ENCODE data around the gene HSPBAP1. TPM values are rescaled to one million over a fixed set of nuclear protein-coding genes. Genes with fewer than 3 reads are reported as not detected.
"Not testable (repeated sequence)": the region's sequence is repeated elsewhere in the genome, so short reads cannot be mapped to it uniquely, and the experiment has no call there.

HSPBAP1 gene
- total RNA-seq, 3 donors from 2014 or later = 6.6 to 12.2 (median 7.9) TPM

DNA sequence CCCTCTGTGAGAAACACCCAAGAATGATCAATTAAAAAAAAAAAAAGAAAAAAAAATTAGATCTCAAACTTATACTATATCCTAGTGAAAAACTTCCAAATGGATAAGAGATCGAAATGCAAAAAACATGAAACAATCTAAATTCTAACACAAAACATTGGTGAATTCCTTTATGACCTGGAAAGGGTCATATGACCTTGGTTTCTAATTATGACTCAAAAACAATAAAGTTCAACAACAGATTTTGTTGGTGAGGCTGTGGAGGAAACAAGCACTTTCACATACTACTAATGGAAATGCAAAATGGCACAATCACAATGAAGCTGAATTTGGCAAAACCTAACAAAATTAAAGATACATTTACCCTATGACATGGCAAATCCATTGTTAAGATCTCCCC, 45.3 kb downstream of the HSPBAP1 start:
- TF ChIP-seq, protein P1, sequence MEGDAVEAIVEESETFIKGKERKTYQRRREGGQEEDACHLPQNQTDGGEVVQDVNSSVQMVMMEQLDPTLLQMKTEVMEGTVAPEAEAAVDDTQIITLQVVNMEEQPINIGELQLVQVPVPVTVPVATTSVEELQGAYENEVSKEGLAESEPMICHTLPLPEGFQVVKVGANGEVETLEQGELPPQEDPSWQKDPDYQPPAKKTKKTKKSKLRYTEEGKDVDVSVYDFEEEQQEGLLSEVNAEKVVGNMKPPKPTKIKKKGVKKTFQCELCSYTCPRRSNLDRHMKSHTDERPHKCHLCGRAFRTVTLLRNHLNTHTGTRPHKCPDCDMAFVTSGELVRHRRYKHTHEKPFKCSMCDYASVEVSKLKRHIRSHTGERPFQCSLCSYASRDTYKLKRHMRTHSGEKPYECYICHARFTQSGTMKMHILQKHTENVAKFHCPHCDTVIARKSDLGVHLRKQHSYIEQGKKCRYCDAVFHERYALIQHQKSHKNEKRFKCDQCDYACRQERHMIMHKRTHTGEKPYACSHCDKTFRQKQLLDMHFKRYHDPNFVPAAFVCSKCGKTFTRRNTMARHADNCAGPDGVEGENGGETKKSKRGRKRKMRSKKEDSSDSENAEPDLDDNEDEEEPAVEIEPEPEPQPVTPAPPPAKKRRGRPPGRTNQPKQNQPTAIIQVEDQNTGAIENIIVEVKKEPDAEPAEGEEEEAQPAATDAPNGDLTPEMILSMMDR (IDR thresholded peaks at IDR 0.05) = no peak
- no peaks in the 10 kb centered on the region for H3K36me3 ChIP-seq (ENCODE audit: low read depth)
- intact Hi-C loops (cut with DNase I, micrococcal nuclease) = no loop called here
- H3K9me3 ChIP-seq = no peaks in the 10 kb centered on the region
- DNase-seq (no peak), ATAC-seq (no peak)
- H3K4me1 ChIP-seq (ENCODE audit: low read depth) = no peaks in the 10 kb centered on the region
- H3K4me3 ChIP-seq = no peak overlapping the region

DNA sequence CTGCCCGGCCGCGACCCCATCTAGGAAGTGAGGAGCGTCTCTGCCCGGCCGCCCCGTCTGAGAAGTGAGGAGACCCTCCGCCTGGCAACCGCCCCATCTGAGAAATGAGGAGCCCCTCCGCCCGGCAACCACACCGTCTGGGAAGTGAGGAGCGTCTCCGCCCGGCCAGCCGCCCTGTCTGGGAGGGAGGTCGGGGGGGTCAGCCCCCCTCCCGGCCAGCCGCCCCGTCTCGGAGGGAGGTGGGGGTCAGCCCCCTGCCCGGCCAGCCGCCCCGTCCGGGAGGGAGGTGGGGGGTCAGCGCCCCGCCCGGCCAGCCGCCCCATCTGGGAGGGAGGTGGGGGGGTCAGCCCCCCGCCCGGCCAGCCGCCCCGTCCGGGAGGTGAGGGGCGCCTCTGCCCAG, 46.3 kb downstream of the HSPBAP1 start:
- H3K9me3 ChIP-seq; H3K4me3 ChIP-seq; H3K36me3 ChIP-seq (ENCODE audit: low read depth); ATAC-seq; intact Hi-C loops (cut with DNase I, micrococcal nuclease); H3K4me1 ChIP-seq (ENCODE audit: low read depth); DNase-seq: not testable (repeated sequence)

GRCh38 chr3:122745369-122746021, 48.1 kb downstream of the HSPBAP1 start:
- Histone ChIP-seq H3K9me3 (no peaks in the 10 kb centered on the region), H3K36me3 (ENCODE audit: low read depth) (no peaks in the 10 kb centered on the region), H3K4me3 (no peak overlapping the region), H3K4me1 (ENCODE audit: low read depth) (no peaks in the 10 kb centered on the region)
- DNase-seq = no peak
- TF ChIP-seq, protein P1 (IDR thresholded peaks at IDR 0.05) = no peak
- ATAC-seq = no peak
- intact Hi-C loops (cut with DNase I, micrococcal nuclease) = no loop called here

GRCh38 chr3:122743581-122744120, 50.0 kb downstream of the HSPBAP1 start:
- DNase-seq (no peak), ATAC-seq (no peak)
- intact Hi-C loops (cut with DNase I, micrococcal nuclease) = no loop called here
- no peaks in the 10 kb centered on the region for H3K9me3 ChIP-seq
- no peaks in the 10 kb centered on the region for H3K4me1 ChIP-seq (ENCODE audit: low read depth)
- H3K4me3 ChIP-seq = no peak overlapping the region
- TF ChIP-seq, protein P1 (IDR thresholded peaks at IDR 0.05) = no peak
- no peaks in the 10 kb centered on the region for H3K36me3 ChIP-seq (ENCODE audit: low read depth)

GRCh38 chr3:122742234-122742633, 51.4 kb downstream of the HSPBAP1 start:
- no peaks in the 10 kb centered on the region for H3K4me1 ChIP-seq (ENCODE audit: low read depth)
- DNase-seq (no peak), ATAC-seq (no peak)
- intact Hi-C loops (cut with DNase I, micrococcal nuclease) = no loop called here
- H3K36me3 ChIP-seq (ENCODE audit: low read depth) = no peaks in the 10 kb centered on the region
- H3K4me3 ChIP-seq = no peak overlapping the region
- TF ChIP-seq, protein P1 (IDR thresholded peaks at IDR 0.05) = no peak
- no peaks in the 10 kb centered on the region for H3K9me3 ChIP-seq

GRCh38 chr3:122739172-122739571, 54.5 kb downstream of the HSPBAP1 start:
- Histone ChIP-seq H3K9me3 (no peaks in the 10 kb centered on the region), H3K4me1 (ENCODE audit: low read depth) (no peaks in the 10 kb centered on the region), H3K4me3 (no peak overlapping the region), H3K36me3 (ENCODE audit: low read depth) (no peaks in the 10 kb centered on the region)
- TF ChIP-seq, protein P1 (IDR thresholded peaks at IDR 0.05) = no peak
- ATAC-seq (no peak), DNase-seq (no peak)
- intact Hi-C loops (cut with DNase I, micrococcal nuclease) = no loop called here

DNA sequence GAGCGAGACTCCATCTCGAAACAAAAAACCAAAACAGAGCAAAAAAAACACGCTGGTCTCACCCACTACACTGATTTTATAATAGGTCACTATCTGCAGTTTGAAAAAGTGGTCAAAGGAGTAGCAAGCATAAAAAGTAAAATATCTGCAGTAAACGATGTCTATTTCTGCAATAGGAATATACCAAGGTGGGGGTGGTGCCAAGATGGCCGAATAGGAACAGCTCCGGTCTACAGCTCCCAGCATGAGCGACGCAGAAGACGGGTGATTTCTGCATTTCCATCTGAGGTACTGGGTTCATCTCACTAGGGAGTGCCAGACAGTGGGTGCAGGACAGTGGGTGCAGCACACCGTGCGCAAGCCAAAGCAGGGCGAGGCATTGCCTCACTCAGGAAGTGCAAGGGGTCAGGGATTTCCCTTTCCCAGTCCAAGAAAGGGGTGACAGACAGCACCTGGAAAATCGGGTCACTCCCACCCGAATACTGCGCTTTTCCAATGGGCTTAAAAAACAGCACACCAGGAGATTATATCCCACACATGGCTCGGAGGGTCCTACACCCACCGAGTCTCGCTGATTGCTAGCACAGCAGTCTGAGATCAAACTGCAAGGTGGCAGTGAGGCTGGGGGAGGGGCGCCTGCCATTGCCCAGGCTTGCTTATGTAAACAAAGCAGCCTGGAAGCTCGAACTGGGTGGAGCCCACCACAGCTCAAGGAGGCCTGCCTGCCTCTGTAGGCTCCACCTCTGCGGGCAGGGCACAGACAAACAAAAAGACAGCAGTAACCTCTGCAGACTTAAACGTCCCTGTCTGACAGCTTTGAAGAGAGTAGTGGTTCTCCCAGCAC, 60.7 kb downstream of the HSPBAP1 start:
- H3K9me3 ChIP-seq; H3K36me3 ChIP-seq (ENCODE audit: low read depth); H3K4me1 ChIP-seq (ENCODE audit: low read depth); ATAC-seq; intact Hi-C loops (cut with DNase I, micrococcal nuclease); H3K4me3 ChIP-seq: not testable (repeated sequence)
- peak in 1 of 3 donors; percentile 27 for DNase-seq

Data from mucosa of descending colon (tissue), 3 donors.